Duodenal mucosa (tissue), 2 donors: Measurements from ENCODE around the gene ZNF407.

ENCODE experiments used
- H3K27ac ChIP-seq: one replicate; pipeline ENCODE4 v1.7.0; 2013; ENCODE audit warnings: low read depth, low read length
- H3K27me3 ChIP-seq, 2 donors: one replicate each; pipeline ENCODE4 v1.7.0; 2013; ENCODE audit warnings: low read length in 2 of 2, control low read depth in 1 of 2; ENCODE audit not compliant: insufficient read depth in 2 of 2, control insufficient read depth in 1 of 2
- H3K36me3 ChIP-seq, 2 donors: one replicate each; pipeline ENCODE4 v1.7.0; 2013; ENCODE audit warnings: low read length in 2 of 2, control low read depth in 1 of 2; ENCODE audit not compliant: insufficient read depth in 2 of 2, control insufficient read depth in 1 of 2
- H3K4me1 ChIP-seq, 2 donors: one replicate each; pipeline ENCODE4 v1.7.0; 2013; ENCODE audit warnings: low read length in 2 of 2, control low read depth in 1 of 2; ENCODE audit not compliant: insufficient read depth in 2 of 2, control insufficient read depth in 1 of 2
- H3K4me3 ChIP-seq, 2 donors: one replicate each; pipeline ENCODE4 v1.7.0; 2013; ENCODE audit warnings: low read length in 2 of 2, low read depth in 1 of 2
- H3K9ac ChIP-seq, 2 donors: one replicate each; pipeline ENCODE4 v1.7.0; 2013; ENCODE audit warnings: low read length in 2 of 2, low read depth in 1 of 2
- H3K9me3 ChIP-seq, 2 donors: one replicate each; pipeline ENCODE4 v1.7.0; 2013; ENCODE audit warnings: low read length in 2 of 2, control low read depth in 1 of 2; ENCODE audit not compliant: control insufficient read depth in 1 of 2

ZNF407 gene

DNA sequence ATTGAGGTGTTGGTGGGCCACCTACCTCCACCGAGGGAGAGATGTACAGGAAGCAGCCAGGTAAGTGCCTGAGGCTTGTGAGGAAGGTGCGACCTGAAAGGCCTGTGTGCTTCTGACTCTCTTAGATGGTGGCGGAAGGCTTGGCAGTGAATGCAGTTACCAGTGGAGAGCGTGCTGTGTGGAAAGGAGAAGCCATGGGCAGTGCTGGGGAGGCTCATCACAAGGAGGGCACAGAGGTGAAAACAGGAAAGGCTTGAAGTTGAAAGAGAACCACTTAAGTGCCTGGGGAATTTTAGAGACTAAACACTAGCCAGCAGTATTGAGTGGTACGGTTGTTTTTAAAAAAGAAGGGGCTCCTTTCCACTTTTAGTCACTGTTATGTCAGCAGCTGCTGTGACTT, 130.9 kb downstream of the ZNF407 start:
- H3K36me3 ChIP-seq: no peaks in the 10 kb centered on the region
- H3K9ac ChIP-seq: no peak overlapping the region
- H3K9me3 ChIP-seq: no peaks in the 10 kb centered on the region
- no peaks in the 10 kb centered on the region for H3K4me1 ChIP-seq
- no peaks in the 10 kb centered on the region for H3K27me3 ChIP-seq
- H3K4me3 ChIP-seq: no peak overlapping the region
- H3K27ac ChIP-seq: no peak overlapping the region

DNA sequence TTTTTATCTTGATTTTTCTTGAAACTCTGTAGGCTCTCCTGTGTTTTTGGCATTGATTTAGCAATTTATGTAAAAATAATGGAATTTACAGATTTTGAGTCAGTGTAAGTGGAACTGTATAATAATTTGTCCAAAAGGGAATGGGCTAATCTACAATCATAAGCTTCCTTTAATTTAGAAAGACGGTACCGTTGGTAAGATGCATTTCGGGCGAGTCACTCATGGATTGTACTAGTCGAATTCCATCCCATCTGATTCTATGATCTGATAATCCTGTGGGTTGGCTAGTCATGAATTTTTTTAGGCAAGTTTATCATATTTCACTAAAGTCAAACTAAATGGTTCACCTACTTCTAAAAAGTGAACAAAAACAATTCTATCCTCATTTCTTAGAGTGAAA, 133.4 kb downstream of the ZNF407 start:
- no peaks in the 10 kb centered on the region for H3K27me3 ChIP-seq
- no peaks in the 10 kb centered on the region for H3K4me1 ChIP-seq
- H3K9ac ChIP-seq: no peak overlapping the region
- no peaks in the 10 kb centered on the region for H3K9me3 ChIP-seq
- H3K27ac ChIP-seq: no peak overlapping the region
- no peak overlapping the region for H3K4me3 ChIP-seq
- H3K36me3 ChIP-seq: no peaks in the 10 kb centered on the region

DNA sequence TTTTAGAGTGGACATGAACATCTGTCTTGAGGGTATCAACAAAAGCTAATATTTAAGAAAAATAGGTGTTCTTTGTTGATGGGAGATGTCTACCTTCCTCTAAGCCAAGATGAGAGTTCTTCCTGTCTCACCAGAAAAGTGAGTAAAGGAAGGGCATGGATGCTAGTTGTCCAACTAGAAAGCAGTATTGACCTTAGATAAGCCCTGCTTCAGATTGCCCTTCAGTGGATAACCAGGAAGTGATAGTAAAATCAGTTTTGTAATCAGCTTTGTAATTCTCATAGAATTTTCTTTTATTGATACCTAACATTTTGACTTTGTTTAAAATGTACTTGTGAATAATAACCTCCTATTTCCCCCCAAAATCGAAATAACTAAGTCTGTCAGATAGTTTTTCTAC, 134.7 kb downstream of the ZNF407 start:
- Histone ChIP-seq H3K4me1 (no peaks in the 10 kb centered on the region), H3K4me3 (no peak overlapping the region), H3K9me3 (no peaks in the 10 kb centered on the region), H3K27me3 (no peaks in the 10 kb centered on the region), H3K36me3 (no peaks in the 10 kb centered on the region), H3K27ac (no peak overlapping the region), H3K9ac (no peak overlapping the region)

DNA sequence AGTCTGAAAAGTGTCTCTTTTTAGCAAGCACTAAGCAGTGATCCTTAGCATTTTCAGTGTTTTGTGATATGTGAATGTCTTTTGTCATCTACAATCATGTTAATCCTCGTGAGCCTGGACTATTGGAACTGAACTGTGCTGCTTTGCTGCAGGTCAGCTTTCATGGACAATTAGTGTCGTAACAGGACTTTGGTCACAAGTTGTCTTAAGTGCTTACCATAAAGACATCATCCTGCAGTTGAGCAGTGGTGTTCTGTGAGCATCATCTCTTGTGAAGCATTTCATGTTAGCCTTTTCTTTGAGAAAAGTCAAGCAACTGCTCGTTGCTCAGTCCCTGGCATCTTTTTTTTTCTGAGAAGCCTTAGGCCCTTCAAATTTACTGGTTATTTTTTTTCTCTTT, 135.9 kb downstream of the ZNF407 start:
- Histone ChIP-seq H3K36me3 (no peaks in the 10 kb centered on the region), H3K9ac (no peak overlapping the region), H3K27ac (no peak overlapping the region), H3K9me3 (no peaks in the 10 kb centered on the region), H3K4me3 (no peak overlapping the region), H3K4me1 (no peaks in the 10 kb centered on the region), H3K27me3 (no peaks in the 10 kb centered on the region)

DNA sequence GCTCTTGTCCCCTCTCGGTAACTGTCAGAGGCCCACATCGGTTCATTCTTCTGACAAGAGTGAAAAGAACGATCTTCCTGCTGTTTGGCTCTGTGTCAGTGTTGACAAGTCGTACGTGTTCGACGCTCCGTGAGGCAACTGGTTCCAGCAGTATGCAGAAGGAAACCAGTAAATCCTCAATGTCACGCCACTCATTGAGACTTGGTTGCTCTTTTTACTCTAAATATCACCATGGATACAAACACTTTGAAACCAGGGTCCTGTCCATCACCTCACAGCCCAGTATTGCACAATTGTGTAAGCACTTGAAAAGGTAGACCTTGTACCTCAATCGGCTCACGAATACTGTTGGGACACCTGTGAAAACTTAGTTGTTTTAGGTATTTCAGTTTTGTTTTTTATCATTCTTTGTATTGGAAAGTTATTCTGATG, 136.4 kb downstream of the ZNF407 start:
- H3K9ac ChIP-seq: no peak overlapping the region
- no peak overlapping the region for H3K27ac ChIP-seq
- no peaks in the 10 kb centered on the region for H3K9me3 ChIP-seq

DNA sequence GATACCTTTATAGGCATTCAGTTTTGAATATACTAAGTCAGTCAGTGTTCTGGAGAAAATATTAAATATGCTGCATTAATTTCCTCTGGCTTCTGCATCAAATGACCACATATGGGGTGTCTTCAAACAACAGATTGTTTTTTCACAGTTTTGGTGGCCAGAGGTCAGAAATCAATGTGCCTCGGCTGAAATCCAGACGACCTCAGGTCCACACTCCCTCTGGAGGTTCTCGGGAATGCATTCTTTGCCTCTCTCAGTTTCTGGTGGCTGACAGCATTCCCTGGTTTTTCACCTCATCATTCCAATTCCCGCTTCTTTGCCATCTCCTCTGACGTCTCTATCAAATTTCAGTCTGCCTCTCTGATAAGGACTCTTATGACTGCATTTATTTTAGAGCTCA, 142.3 kb downstream of the ZNF407 start:
- Histone ChIP-seq H3K4me1 (no peaks in the 10 kb centered on the region), H3K36me3 (no peaks in the 10 kb centered on the region), H3K4me3 (no peak overlapping the region), H3K27ac (no peak overlapping the region), H3K27me3 (no peaks in the 10 kb centered on the region), H3K9me3 (no peaks in the 10 kb centered on the region), H3K9ac (no peak overlapping the region)

More for the DNA sequence above, 136.4 kb downstream of the ZNF407 start:
- no peaks in the 10 kb centered on the region for H3K27me3 ChIP-seq
- H3K4me1 ChIP-seq: no peaks in the 10 kb centered on the region
- no peaks in the 10 kb centered on the region for H3K36me3 ChIP-seq
- no peak overlapping the region for H3K4me3 ChIP-seq

DNA sequence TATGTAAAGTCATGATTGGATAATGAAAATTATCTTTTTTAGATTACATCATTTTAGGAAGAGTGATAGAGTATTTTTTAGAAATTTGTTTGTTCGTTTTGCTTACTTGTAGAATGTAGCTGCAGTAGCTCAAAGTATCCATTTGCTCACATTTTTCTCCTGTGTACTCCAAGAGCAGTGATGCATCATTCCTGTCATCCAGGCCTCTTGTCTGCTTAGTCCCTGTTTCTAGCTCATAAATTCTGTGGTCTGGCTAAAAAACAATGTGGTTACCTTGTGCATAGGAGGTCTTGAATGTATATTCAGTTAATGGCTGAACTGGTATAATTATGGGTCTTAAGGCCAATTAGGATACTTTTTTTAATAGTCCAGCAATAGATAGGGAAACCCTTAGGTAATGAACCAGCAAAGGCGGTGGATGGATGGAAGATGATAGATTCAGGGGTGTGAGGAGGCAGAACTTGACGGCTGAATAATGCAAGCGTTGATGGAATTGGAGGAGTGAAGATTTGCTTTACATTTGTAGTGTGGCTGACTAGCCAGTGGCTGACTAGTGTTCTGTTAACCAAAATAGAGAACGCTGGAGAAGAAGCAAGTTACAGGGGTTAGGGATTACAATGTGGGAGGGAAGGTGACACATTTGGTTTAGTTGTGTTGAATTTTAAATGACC, 145.0 kb downstream of the ZNF407 start:
- no peak overlapping the region for H3K27ac ChIP-seq
- no peaks in the 10 kb centered on the region for H3K27me3 ChIP-seq
- H3K4me1 ChIP-seq: no peaks in the 10 kb centered on the region
- H3K9ac ChIP-seq: no peak overlapping the region
- no peaks in the 10 kb centered on the region for H3K36me3 ChIP-seq
- H3K9me3 ChIP-seq: no peaks in the 10 kb centered on the region
- H3K4me3 ChIP-seq: no peak overlapping the region

DNA sequence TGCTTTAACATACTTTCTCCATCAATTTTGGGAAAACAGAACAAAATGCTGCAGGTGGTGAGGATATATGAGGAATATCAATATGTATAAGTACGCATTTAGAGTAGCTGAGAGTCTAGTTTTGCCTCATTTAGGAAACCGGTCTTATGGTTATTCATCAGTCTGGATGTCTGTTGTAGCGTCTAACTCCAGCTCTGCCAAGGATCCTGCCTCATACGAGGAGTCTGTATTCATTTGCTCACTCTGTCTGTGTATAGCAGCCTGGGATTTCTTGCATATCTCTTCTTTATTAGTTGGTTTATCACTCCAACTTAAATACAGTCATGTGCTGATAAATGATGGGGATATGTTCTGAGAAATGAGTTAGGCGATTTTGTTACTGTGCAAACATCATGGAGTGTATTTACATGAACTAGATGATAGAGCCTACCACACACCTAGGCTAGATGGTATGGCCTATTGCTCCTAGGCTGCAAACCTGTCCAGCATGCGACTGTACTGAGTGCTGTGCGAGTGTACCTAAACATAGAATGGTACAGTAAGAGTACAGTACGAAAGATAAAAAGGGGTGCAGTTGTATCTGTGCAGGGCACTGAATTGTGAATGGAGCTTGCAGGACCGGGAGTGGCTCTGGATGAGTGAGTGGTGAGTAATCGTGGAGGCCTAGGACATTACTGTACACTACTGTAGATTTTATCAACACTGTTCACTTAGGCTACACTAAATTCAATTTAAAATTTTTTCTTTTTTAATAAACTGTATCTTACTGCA, 148.1 kb downstream of the ZNF407 start:
- H3K4me1 ChIP-seq: no peaks in the 10 kb centered on the region
- H3K9ac ChIP-seq: no peak overlapping the region

DNA sequence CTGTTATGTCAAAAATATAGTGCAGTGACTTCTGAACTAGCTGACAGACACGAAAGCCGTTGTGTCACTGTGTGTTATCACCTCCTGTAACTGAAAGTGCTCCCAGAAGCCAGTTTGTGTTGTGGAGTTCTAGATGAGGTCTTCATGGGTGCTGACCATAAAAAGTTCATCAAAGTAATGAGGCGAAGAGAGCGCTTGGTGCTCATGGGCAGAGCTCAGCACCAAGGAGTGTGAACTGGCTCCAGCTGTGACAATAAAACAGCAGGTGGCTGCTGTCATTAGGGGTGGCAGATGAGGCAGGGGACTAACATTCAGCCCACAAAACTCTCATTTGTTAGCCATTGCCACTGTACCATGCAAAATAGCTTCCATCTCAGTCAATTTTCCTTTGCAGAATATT, 151.1 kb downstream of the ZNF407 start:
- Histone ChIP-seq H3K4me3 (no peak overlapping the region), H3K27me3 (no peaks in the 10 kb centered on the region), H3K9ac (no peak overlapping the region), H3K36me3 (no peaks in the 10 kb centered on the region), H3K4me1 (no peaks in the 10 kb centered on the region), H3K9me3 (no peaks in the 10 kb centered on the region), H3K27ac (no peak overlapping the region)

More for the DNA sequence above, 148.1 kb downstream of the ZNF407 start:
- Histone ChIP-seq H3K27ac (no peak overlapping the region), H3K4me3 (no peak overlapping the region), H3K36me3 (no peaks in the 10 kb centered on the region), H3K27me3 (no peaks in the 10 kb centered on the region), H3K9me3 (no peaks in the 10 kb centered on the region)

DNA sequence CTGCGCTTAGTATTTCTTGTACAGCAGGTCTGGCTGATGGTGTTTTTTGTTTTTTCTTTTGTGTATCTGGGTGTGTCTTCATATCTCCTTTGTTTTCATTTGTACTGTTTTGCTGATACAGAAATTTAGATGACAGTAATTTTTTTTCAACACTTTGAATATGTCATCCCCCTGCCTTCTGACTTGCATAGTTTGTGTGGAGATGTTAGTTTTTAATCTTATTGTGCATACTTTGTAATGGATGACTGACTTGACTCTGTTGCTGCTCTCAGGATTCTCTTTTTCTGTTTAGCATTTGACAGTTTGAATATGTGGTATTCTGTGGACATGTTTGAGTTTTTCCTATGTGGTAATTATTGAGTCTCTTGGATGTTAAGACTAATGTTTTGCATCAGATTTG, 161.3 kb downstream of the ZNF407 start:
- H3K27ac ChIP-seq: no peak overlapping the region
- H3K27me3 ChIP-seq: no peaks in the 10 kb centered on the region
- H3K36me3 ChIP-seq: no peaks in the 10 kb centered on the region
- peaks cover 0 to 4% of the 10 kb centered on the region in 2 donors for H3K9me3 ChIP-seq
- H3K4me1 ChIP-seq: no peaks in the 10 kb centered on the region
- no peak overlapping the region for H3K4me3 ChIP-seq
- no peak overlapping the region for H3K9ac ChIP-seq
